HEK293 (cell line): ENCODE results near the gene HOXA10.
A peak's percentile ranks its signal among the peaks of the same experiment; 100 is the strongest.

Experiments used
- ELK4 ChIP-seq: IDR thresholded peaks from 2 replicates; pipeline ENCODE4 v1.6.1; 2011; ENCODE audit warnings: mild to moderate bottlenecking, low read depth, low read length, borderline replicate concordance
- FEZF1 ChIP-seq: fragments of 450-650 bp; formaldehyde crosslinking; IDR thresholded peaks from 2 replicates; pipeline ENCODE4 v1.5.1; 2016; ENCODE audit warnings: missing biosample characterization, missing genetic modification characterization
- KLF1 ChIP-seq: fragments of 450-650 bp; formaldehyde crosslinking; IDR thresholded peaks from 2 replicates; pipeline ENCODE4 v1.5.1; 2016; ENCODE audit warnings: missing biosample characterization, missing genetic modification characterization
- OVOL3 ChIP-seq: fragments of 450-650 bp; formaldehyde crosslinking; IDR thresholded peaks from 2 replicates; pipeline ENCODE4 v1.5.1; 2016; ENCODE audit warnings: missing biosample characterization, missing genetic modification characterization
- PRDM4 ChIP-seq: fragments of 450-650 bp; formaldehyde crosslinking; IDR thresholded peaks from 2 replicates; pipeline ENCODE4 v1.5.1; 2017; ENCODE audit warnings: missing biosample characterization, missing genetic modification characterization
- PRDM6 ChIP-seq: fragments of 450-650 bp; formaldehyde crosslinking; IDR thresholded peaks from 2 replicates; pipeline ENCODE4 v1.5.1; 2017; ENCODE audit warnings: missing biosample characterization, missing genetic modification characterization
- SP2 ChIP-seq: fragments of 450-650 bp; formaldehyde crosslinking; IDR thresholded peaks from 2 replicates; pipeline ENCODE4 v1.5.1; 2016; ENCODE audit warnings: missing biosample characterization, missing genetic modification characterization
- ZBTB10 ChIP-seq: fragments of 450-650 bp; formaldehyde crosslinking; IDR thresholded peaks from 2 replicates; pipeline ENCODE4 v1.5.1; 2016; ENCODE audit warnings: missing biosample characterization, missing genetic modification characterization
- ZBTB26 ChIP-seq: fragments of 450-650 bp; formaldehyde crosslinking; optimal IDR thresholded peaks from 2 replicates; pipeline ENCODE3; 2016; ENCODE audit warnings: missing biosample characterization, mild to moderate bottlenecking, missing genetic modification characterization
- ZFHX2 ChIP-seq: fragments of 450-650 bp; formaldehyde crosslinking; conservative IDR thresholded peaks from 2 replicates; pipeline ENCODE4 v1.5.1; 2016; ENCODE audit warnings: missing biosample characterization, missing genetic modification characterization
- ZFP69B ChIP-seq: fragments of 450-650 bp; formaldehyde crosslinking; IDR thresholded peaks from 2 replicates; pipeline ENCODE4 v1.5.1; 2016; ENCODE audit warnings: missing biosample characterization, missing genetic modification characterization
- ZNF10 ChIP-seq: fragments of 450-650 bp; formaldehyde crosslinking; IDR thresholded peaks from 2 replicates; pipeline ENCODE4 v1.5.1; 2017; ENCODE audit warnings: missing biosample characterization, missing genetic modification characterization
- ZNF112 ChIP-seq: fragments of 450-650 bp; formaldehyde crosslinking; IDR thresholded peaks from 2 replicates; pipeline ENCODE4 v1.5.0; 2017; ENCODE audit warnings: missing biosample characterization, missing genetic modification characterization
- ZNF324 ChIP-seq: fragments of 450-650 bp; formaldehyde crosslinking; IDR thresholded peaks from 2 replicates; pipeline ENCODE4 v1.5.1; 2016; ENCODE audit warnings: missing biosample characterization, missing genetic modification characterization
- ZNF580 ChIP-seq: fragments of 450-650 bp; formaldehyde crosslinking; IDR thresholded peaks from 2 replicates; pipeline ENCODE4 v1.5.1; 2016; ENCODE audit warnings: missing biosample characterization, missing genetic modification characterization
- ZNF623 ChIP-seq: fragments of 450-650 bp; formaldehyde crosslinking; IDR thresholded peaks from 2 replicates; pipeline ENCODE4 v1.5.1; 2016; ENCODE audit warnings: missing biosample characterization, missing genetic modification characterization
- ZNF639 ChIP-seq: fragments of 450-650 bp; formaldehyde crosslinking; IDR thresholded peaks from 2 replicates; pipeline ENCODE4 v1.5.1; 2016; ENCODE audit warnings: missing biosample characterization, missing genetic modification characterization
- ZNF704 ChIP-seq: fragments of 450-650 bp; formaldehyde crosslinking; IDR thresholded peaks from 2 replicates; pipeline ENCODE4 v1.5.1; 2016; ENCODE audit warnings: missing biosample characterization, missing genetic modification characterization
- ZNF76 ChIP-seq: fragments of 450-650 bp; formaldehyde crosslinking; IDR thresholded peaks from 2 replicates; pipeline ENCODE4; 2016; ENCODE audit warnings: low read depth, missing biosample characterization, missing genetic modification characterization, borderline replicate concordance
- ZNF776 ChIP-seq: fragments of 450-650 bp; formaldehyde crosslinking; IDR thresholded peaks from 2 replicates; pipeline ENCODE4 v1.5.0; 2017; ENCODE audit warnings: missing biosample characterization, missing genetic modification characterization, borderline replicate concordance
- ZNF830 ChIP-seq: fragments of 450-650 bp; IDR thresholded peaks from 2 replicates; pipeline ENCODE4 v1.5.0; 2018; ENCODE audit warnings: missing biosample characterization, missing genetic modification characterization, low read depth, mild to moderate bottlenecking, moderate library complexity
- ZXDB ChIP-seq: fragments of 450-650 bp; formaldehyde crosslinking; IDR thresholded peaks from 2 replicates; pipeline ENCODE4 v1.5.1; 2016; ENCODE audit warnings: missing biosample characterization, missing genetic modification characterization

HOXA10 gene

GRCh38 chr7:27165089-27165995, 8.8 kb downstream of the HOXA10 start, which contains the start of gene HOXA9 (continued):
- TF ChIP-seq FEZF1 (tag by site-specific recombination) (peak; percentile 100), ZNF76 (tag by site-specific recombination) (peak; percentile 57), SP2 (tag by site-specific recombination) (peak; percentile 59), ZXDB (tag by site-specific recombination) (peak; percentile 95), KLF1 (tag by site-specific recombination) (peak; percentile 76), ELK4 (no peak), ZNF639 (tag by site-specific recombination) (peak; percentile 91), PRDM6 (tag by site-specific recombination) (peak; percentile 100), ZNF112 (tag by site-specific recombination) (no peak), ZNF10 (tag by site-specific recombination) (peak; percentile 97), ZNF830 (tag by site-specific recombination) (no peak), ZNF704 (no peak), ZNF623 (tag by site-specific recombination) (peak; percentile 45; the same call in 1 of the 2 replicates), ZBTB10 (tag by site-specific recombination) (peak; percentile 77), ZNF776 (tag by site-specific recombination) (0 out of 2 replicates have a peak, but pooled peaks have one; percentile 55), ZBTB26 (peak; percentile 73), PRDM4 (peak; percentile 98), ZFHX2 (peak; percentile 32; the same call in 1 of the 2 replicates), OVOL3 (tag by site-specific recombination) (peak; percentile 98), ZNF324 (peak; percentile 75; the same call in 1 of the 2 replicates), ZFP69B (tag by site-specific recombination) (peak; percentile 53; the same call in 1 of the 2 replicates), ZNF580 (tag by site-specific recombination) (peak; percentile 76)
